ENCODE measurements around the gene SP2.

SP2 gene

DNA sequence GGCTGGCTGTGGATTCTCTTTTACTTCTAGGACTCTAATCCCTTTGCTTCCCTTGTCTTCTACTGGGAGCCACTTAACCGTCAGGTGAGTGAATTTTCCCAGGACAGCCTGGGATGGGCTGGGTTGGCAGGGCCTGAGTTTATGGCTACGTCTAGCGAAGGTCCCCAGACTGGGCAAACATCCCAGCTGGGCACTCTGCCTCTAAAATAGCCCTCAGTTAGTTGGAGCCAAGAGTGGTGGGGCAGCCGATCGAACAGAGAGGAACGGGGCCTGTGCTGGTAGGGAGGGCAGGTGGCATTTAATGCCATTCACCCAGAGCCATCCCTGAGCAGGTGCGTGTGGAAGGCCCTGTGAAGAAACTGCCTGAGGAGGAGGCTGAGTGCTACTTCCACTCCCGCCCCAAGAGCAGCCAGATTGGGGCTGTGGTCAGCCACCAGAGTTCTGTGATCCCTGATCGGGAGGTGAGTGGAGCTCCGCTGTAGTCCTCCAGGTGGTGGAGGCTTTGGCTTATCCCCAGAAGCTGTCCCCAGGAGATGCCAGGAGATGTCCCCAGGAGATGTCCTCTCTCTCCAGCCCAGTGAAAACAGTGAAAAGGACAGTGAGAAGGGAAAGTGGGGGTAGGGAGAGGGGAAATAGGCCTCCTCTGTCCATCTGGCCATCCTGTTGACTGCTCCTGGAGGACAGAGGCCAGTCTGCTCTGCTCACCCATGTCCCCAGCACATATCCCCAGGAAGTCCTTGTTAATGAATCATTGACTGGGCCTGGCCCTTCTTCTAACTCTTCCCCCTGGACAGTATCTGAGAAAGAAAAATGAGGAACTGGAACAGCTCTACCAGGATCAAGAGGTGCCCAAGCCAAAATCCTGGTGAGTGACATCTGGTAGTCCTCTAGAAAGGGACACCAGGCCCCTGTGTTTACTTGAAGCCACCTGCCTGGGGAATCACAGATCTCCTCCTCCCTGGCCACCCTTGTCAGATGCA, 49.8 kb downstream of the SP2 start:
- TF ChIP-seq, protein P1, sequence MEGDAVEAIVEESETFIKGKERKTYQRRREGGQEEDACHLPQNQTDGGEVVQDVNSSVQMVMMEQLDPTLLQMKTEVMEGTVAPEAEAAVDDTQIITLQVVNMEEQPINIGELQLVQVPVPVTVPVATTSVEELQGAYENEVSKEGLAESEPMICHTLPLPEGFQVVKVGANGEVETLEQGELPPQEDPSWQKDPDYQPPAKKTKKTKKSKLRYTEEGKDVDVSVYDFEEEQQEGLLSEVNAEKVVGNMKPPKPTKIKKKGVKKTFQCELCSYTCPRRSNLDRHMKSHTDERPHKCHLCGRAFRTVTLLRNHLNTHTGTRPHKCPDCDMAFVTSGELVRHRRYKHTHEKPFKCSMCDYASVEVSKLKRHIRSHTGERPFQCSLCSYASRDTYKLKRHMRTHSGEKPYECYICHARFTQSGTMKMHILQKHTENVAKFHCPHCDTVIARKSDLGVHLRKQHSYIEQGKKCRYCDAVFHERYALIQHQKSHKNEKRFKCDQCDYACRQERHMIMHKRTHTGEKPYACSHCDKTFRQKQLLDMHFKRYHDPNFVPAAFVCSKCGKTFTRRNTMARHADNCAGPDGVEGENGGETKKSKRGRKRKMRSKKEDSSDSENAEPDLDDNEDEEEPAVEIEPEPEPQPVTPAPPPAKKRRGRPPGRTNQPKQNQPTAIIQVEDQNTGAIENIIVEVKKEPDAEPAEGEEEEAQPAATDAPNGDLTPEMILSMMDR (conservative IDR thresholded peaks at IDR 0.05; ENCODE audit: low read depth, low read length): no peak
- no peak overlapping the region for H3K4me2 ChIP-seq
- peaks cover 16% of the 10 kb centered on the region; the same call in 1 of the 2 replicates for H3K79me2 ChIP-seq (ENCODE audit: insufficient read depth, low read depth)
- H4K20me1 ChIP-seq (ENCODE audit: insufficient read depth): no peaks in the 10 kb centered on the region
- H3K4me1 ChIP-seq (ENCODE audit: low read depth, poor library complexity, severe bottlenecking): peaks cover 48% of the 10 kb centered on the region
- H3K27ac ChIP-seq: no peak overlapping the region
- H2AFZ ChIP-seq (ENCODE audit: low read depth): no peak overlapping the region
- H3K4me3 ChIP-seq (IDR thresholded peaks at IDR 0.05; ENCODE audit: insufficient read depth, low read depth, low read length): no peak overlapping the region
- no peaks in the 10 kb centered on the region for H3K27me3 ChIP-seq (ENCODE audit: insufficient read depth, low read depth)
- H3K9ac ChIP-seq: no peak overlapping the region
- H3K36me3 ChIP-seq (ENCODE audit: insufficient read depth): no peaks in the 10 kb centered on the region; the same call in 1 of the 2 replicates

DNA sequence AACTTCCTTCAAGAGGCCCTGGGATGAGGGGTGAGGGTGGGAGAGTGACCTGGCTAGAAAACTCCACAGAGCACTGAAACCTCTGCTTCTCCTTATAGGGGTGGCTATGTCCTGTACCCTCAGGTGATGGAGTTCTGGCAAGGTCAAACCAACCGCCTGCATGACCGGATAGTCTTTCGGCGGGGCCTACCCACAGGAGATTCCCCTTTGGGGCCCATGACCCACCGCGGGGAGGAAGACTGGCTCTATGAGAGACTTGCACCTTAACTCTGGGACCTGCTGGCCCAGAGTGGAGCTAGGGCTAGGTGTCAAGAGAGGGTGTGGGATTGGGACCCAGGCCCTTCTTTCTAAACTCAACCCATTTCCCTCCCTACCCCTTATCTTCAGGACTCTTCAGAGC, 50.5 kb downstream of the SP2 start:
- no peaks in the 10 kb centered on the region; the same call in 1 of the 2 replicates for H3K36me3 ChIP-seq (ENCODE audit: insufficient read depth)
- H3K4me2 ChIP-seq: no peak overlapping the region
- H3K27me3 ChIP-seq (ENCODE audit: insufficient read depth, low read depth): no peaks in the 10 kb centered on the region
- no peak overlapping the region for H3K4me3 ChIP-seq (IDR thresholded peaks at IDR 0.05; ENCODE audit: insufficient read depth, low read depth, low read length)
- H3K9ac ChIP-seq: no peak overlapping the region
- H2AFZ ChIP-seq (ENCODE audit: low read depth): no peak overlapping the region
- no peaks in the 10 kb centered on the region for H4K20me1 ChIP-seq (ENCODE audit: insufficient read depth)
- peaks cover 16% of the 10 kb centered on the region; the same call in 1 of the 2 replicates for H3K79me2 ChIP-seq (ENCODE audit: insufficient read depth, low read depth)
- peaks cover 44% of the 10 kb centered on the region for H3K4me1 ChIP-seq (ENCODE audit: low read depth, poor library complexity, severe bottlenecking)
- TF ChIP-seq, protein P1 (conservative IDR thresholded peaks at IDR 0.05; ENCODE audit: low read depth, low read length): no peak
- no peak overlapping the region for H3K27ac ChIP-seq

DNA sequence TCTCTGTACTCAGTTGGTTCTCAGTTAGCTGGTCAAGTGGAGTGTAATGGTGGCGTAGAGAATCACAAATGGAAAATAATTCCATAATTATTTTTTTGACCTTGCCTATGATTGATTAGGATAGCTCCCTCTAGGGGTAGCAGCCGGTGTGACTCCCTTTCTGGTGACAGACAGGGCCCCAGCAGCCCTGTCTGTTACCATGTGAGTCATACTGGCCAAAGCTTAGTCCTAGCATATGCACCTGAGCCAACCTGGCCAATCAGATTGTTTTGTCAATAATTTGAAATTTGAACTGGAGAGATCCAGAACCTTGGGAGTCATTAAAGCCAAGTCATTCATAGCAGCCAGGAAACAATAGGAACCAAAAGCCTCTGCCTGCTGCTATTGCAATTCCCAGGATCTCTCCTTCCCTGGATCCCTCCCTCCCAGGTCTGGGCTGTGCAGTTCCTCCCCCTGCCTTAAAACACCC, 50.9 kb downstream of the SP2 start:
- Histone ChIP-seq H3K36me3 (ENCODE audit: insufficient read depth) (no peaks in the 10 kb centered on the region; the same call in 1 of the 2 replicates), H3K4me3 (IDR thresholded peaks at IDR 0.05; ENCODE audit: insufficient read depth, low read depth, low read length) (no peak overlapping the region), H4K20me1 (ENCODE audit: insufficient read depth) (no peaks in the 10 kb centered on the region), H3K4me1 (ENCODE audit: low read depth, poor library complexity, severe bottlenecking) (peaks cover 44% of the 10 kb centered on the region), H3K27ac (no peak overlapping the region), H3K79me2 (ENCODE audit: insufficient read depth, low read depth) (peaks cover 12% of the 10 kb centered on the region; the same call in 1 of the 2 replicates), H3K27me3 (ENCODE audit: insufficient read depth, low read depth) (no peaks in the 10 kb centered on the region), H3K9ac (no peak overlapping the region), H3K4me2 (no peak overlapping the region), H2AFZ (ENCODE audit: low read depth) (no peak overlapping the region)
- TF ChIP-seq, protein P1 (conservative IDR thresholded peaks at IDR 0.05; ENCODE audit: low read depth, low read length): peak; percentile 90

DNA sequence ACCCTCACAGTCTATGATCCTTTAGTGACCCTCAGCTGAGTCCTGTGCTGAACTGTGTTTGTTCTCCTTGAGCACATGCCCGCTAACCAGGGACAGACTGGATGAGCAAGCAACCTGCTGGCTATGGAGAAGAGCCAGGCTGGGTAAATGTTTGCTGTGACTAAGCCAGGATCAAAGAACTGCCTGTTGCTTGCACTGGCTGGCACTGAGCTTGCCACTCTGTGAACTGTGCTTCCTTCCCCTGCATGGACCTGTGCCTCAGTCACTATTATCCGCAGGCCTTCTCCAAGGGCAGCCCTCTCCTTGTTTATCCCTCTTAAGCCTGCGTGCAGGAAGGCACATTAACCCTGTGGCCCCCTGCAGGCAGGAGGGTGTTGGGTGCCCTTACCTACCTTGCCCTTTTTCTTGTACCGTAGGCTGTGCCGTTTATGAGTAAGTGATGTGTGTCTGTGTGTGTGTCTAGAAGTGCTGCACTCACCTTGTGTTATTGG, 52.7 kb downstream of the SP2 start:
- H3K36me3 ChIP-seq (ENCODE audit: insufficient read depth): no peaks in the 10 kb centered on the region; the same call in 1 of the 2 replicates
- TF ChIP-seq, protein P1 (conservative IDR thresholded peaks at IDR 0.05; ENCODE audit: low read depth, low read length): no peak
- H3K4me2 ChIP-seq: peak overlapping the region; percentile 36; the same call in 1 of the 2 replicates
- H2AFZ ChIP-seq (ENCODE audit: low read depth): no peak overlapping the region
- H4K20me1 ChIP-seq (ENCODE audit: insufficient read depth): no peaks in the 10 kb centered on the region
- no peaks in the 10 kb centered on the region for H3K27me3 ChIP-seq (ENCODE audit: insufficient read depth, low read depth)
- peaks cover 31% of the 10 kb centered on the region for H3K4me1 ChIP-seq (ENCODE audit: low read depth, poor library complexity, severe bottlenecking)
- no peak overlapping the region for H3K27ac ChIP-seq
- no peak overlapping the region for H3K4me3 ChIP-seq (IDR thresholded peaks at IDR 0.05; ENCODE audit: insufficient read depth, low read depth, low read length)
- no peaks in the 10 kb centered on the region for H3K79me2 ChIP-seq (ENCODE audit: insufficient read depth, low read depth)
- no peak overlapping the region for H3K9ac ChIP-seq

All from KMS-11 (cell line).